Adrenal gland (tissue), 12 donors: ENCODE data around the gene PARP11. TPM values are rescaled to one million over a fixed set of nuclear protein-coding genes. Genes with fewer than 3 reads are reported as not detected.

Source experiments
- DNase-seq, 7 donors: peaks; one replicate each; pipeline ENCODE4 v3.0.0-alpha.2; 2019 to 2020
- H3K27ac ChIP-seq, 5 donors: fragments of 200-600 bp; sonication (generic) in 4 of 5; 1 replicate in 3 of 5; 2 replicates in 2 of 5; pipeline versions ENCODE4 v1.5.1 to v1.8.0; 2016 to 2020; ENCODE audit warnings: mild to moderate bottlenecking in 1 of 5
- H3K27me3 ChIP-seq: fragments of 200-600 bp; 2 replicates; pipeline ENCODE4 v1.8.0; 2021
- H3K36me3 ChIP-seq, 2 donors: fragments of 200-600 bp; replicated peaks in 1 of 2; 1 replicate in 1 of 2; 2 replicates in 1 of 2; pipeline versions ENCODE4 v1.5.1 to v1.8.0; 2018 to 2022
- H3K4me1 ChIP-seq, 2 donors: fragments of 200-600 bp; replicated peaks in 1 of 2; 1 replicate in 1 of 2; 2 replicates in 1 of 2; pipeline versions ENCODE4 v1.5.1 to v1.8.0; 2018 to 2021
- H3K4me3 ChIP-seq, 4 donors: fragments of 200-600 bp; sonication (generic) in 3 of 4; one replicate each; pipeline ENCODE4 v1.5.1; 2016 to 2018
- H3K9me3 ChIP-seq, 3 donors: fragments of 200-600 bp; sonication (generic) in 1 of 3; replicated peaks in 1 of 3; 1 replicate in 2 of 3; 2 replicates in 1 of 3; pipeline versions ENCODE4 v1.5.1 to v1.8.0; 2016 to 2021
- CTCF ChIP-seq, 6 experiments: fragments of 450-650 bp in 4 of 6; fragments of 200-600 bp in 2 of 6; sonication (generic) in 1 of 6; IDR thresholded peaks; 1 replicate in 5 of 6; 2 replicates in 1 of 6; pipeline versions ENCODE4 v1.5.1 to v1.8.0; 2016 to 2021; ENCODE audit warnings: antibody characterized with exemption in 6 of 6, mild to moderate bottlenecking in 2 of 6, moderate library complexity in 1 of 6
- POLR2A ChIP-seq, 2 donors: fragments of 450-650 bp; IDR thresholded peaks; one replicate each; pipeline ENCODE4 v1.6.1; 2017; ENCODE audit warnings: antibody characterized with exemption in 2 of 2, mild to moderate bottlenecking in 2 of 2, moderate library complexity in 1 of 2
- WGBS, 4 donors: extraction: QIAGEN DNeasy Blood & Tissue Kit in 2 of 4; methylation state at CpG; one replicate each; pipeline versions ENCODE4 v1.1.5 to v1.1.7; 2013 to 2017; 5-methylcytosine and 5-hydroxymethylcytosine counted together
- intact Hi-C, 2 donors: fragments of 100-400 bp; cut with DNase I; formaldehyde crosslinking; loops; one replicate each; pipeline versions ENCODE4 v1.14.1 to v1.15.0; 2022 to 2023
- polyA plus RNA-seq, 3 donors: library from polyadenylated mRNA; stranded (reverse); fragments of 200-250 nt in 2 of 3; fragments of 350-450 nt in 1 of 3; fragmentation: Illumina TruSeq in 1 of 3; extraction: RNeasy Lipid Tissue Mini Kit (QIAGEN cat#74804) in 1 of 3; gene quantifications; one replicate each; pipeline ENCODE4 v1.2.3, GENCODE V29; 2013 to 2014
- total RNA-seq, 9 donors: library from RNA; depleted of rRNA in 4 of 9; stranded (reverse); fragments of >200 nt in 4 of 9; fragments of 120-200 nt in 1 of 9; fragmentation: NEBNext Ultra II Directional in 1 of 9; extraction: Animal tissue kit (Norgen Biotek cat#: 25700) in 1 of 9; gene quantifications; one replicate each; pipeline versions ENCODE4 v1.1.0 to v1.2.4, GENCODE V29; 2013 to 2023
- donor health status: healthy with polysubstance abuse.
- donor health status: Bipolar disorder and iron deficiency.
- donor health status: DM: yes; HTN: yes; CAD: no.
- donor health status: DM: no; HTN: no; CAD: no.
- donor health status: DM: no; HTN: no; CAD: no.
- donor health status: DM: yes; HTN: yes; CAD: no.

PARP11 gene
- total and polyA plus RNA-seq, 12 donors, result 2.8 to 29.8 (median 16.8) TPM

GRCh38 chr12:3815094-3815766, 58.0 kb downstream of the PARP11 start:
- no peak for DNase-seq
- H3K4me1 ChIP-seq, result peaks cover 0 to 13% of the 10 kb centered on the region in 2 donors
- H3K36me3 ChIP-seq, result no peaks in the 10 kb centered on the region
- intact Hi-C loops, result no loop called here
- H3K27me3 ChIP-seq, result no peaks in the 10 kb centered on the region
- peak overlapping the region in 1 of 5 donors; percentile 28 for H3K27ac ChIP-seq
- H3K4me3 ChIP-seq, result no peak overlapping the region
- no peak for TF ChIP-seq POLR2A (IDR thresholded peaks at IDR 0.05)
- TF ChIP-seq CTCF (IDR thresholded peaks at IDR 0.05), result no peak
- WGBS, 4 donors, result 78 to 83% (median 82%) methylated on average over 4 of the region's 4 CpGs
- no peaks in the 10 kb centered on the region for H3K9me3 ChIP-seq

GRCh38 chr12:3810540-3810939, 62.7 kb downstream of the PARP11 start:
- Histone ChIP-seq H3K27me3 (no peaks in the 10 kb centered on the region), H3K4me3 (no peak overlapping the region), H3K4me1 (peaks cover 7 to 21% of the 10 kb centered on the region in 2 donors), H3K9me3 (no peaks in the 10 kb centered on the region), H3K36me3 (peaks cover 0 to 6% of the 10 kb centered on the region in 2 donors), H3K27ac (no peak overlapping the region)
- intact Hi-C loops, result no loop called here
- no peak for DNase-seq
- TF ChIP-seq CTCF (IDR thresholded peaks at IDR 0.05) (no peak), POLR2A (IDR thresholded peaks at IDR 0.05) (no peak)

- Histone ChIP-seq H3K27me3 (no peaks in the 10 kb centered on the region), H3K4me3 (no peak overlapping the region), H3K27ac (no peak overlapping the region), H3K4me1 (peaks cover 7 to 20% of the 10 kb centered on the region in 2 donors), H3K36me3 (peaks cover 0 to 6% of the 10 kb centered on the region in 2 donors), H3K9me3 (no peaks in the 10 kb centered on the region)
- TF ChIP-seq CTCF (IDR thresholded peaks at IDR 0.05) (no peak), POLR2A (IDR thresholded peaks at IDR 0.05) (no peak)
- intact Hi-C loops, result no loop called here
- 90 to 94% (median 93%) methylated on average over 5 of the region's 5 CpGs for WGBS, 4 donors
- no peak for DNase-seq
These were observed 63.2 kb downstream of the PARP11 start for GRCh38 chr12:3810016-3810370.

- H3K4me1 ChIP-seq, result peaks cover 7 to 20% of the 10 kb centered on the region in 2 donors
- H3K36me3 ChIP-seq, result peaks cover 0 to 6% of the 10 kb centered on the region in 2 donors
- no peaks in the 10 kb centered on the region for H3K9me3 ChIP-seq
- intact Hi-C loops, result loop anchor here in 1 of 2 donors (10.0 kb wide), 1 partner anchor 505 kb away; no protein-coding TSS in a partner anchor
- H3K27me3 ChIP-seq, result no peaks in the 10 kb centered on the region
- TF ChIP-seq CTCF (IDR thresholded peaks at IDR 0.05) (no peak), POLR2A (IDR thresholded peaks at IDR 0.05) (no peak)
- H3K27ac ChIP-seq, result no peak overlapping the region
- H3K4me3 ChIP-seq, result no peak overlapping the region
- DNase-seq, result peak in 2 of 7 donors; percentile 21 to 23
- 71 to 74% (median 72%) methylated on average over 6 of the region's 6 CpGs for WGBS, 4 donors
These were observed 63.7 kb downstream of the PARP11 start for GRCh38 chr12:3809357-3810015.
